Endodermal cell (in vitro differentiated cells): Measurements from ENCODE around the gene CCNQ. TPM values are rescaled to one million over a fixed set of nuclear protein-coding genes. Genes with fewer than 3 reads are reported as not detected.
A peak's percentile ranks its signal among the peaks of the same experiment; 100 is the strongest.

Experiments
- DNase-seq: peaks from one replicate; pipeline ENCODE4 v3.0.0-alpha.2; 2017
- H3K27ac ChIP-seq: 2 replicates; pipeline ENCODE4 v1.5.1; 2013; ENCODE audit warnings: mild to moderate bottlenecking, low read depth, low read length, moderate library complexity
- H3K27me3 ChIP-seq: 2 replicates; pipeline ENCODE4 v1.6.1; 2013; ENCODE audit warnings: mild to moderate bottlenecking, low read length, moderate library complexity; ENCODE audit not compliant: insufficient read depth, control insufficient read depth, poor library complexity, severe bottlenecking
- H3K36me3 ChIP-seq: 2 replicates; pipeline ENCODE4 v1.7.0; 2013; ENCODE audit warnings: mild to moderate bottlenecking, low read length, moderate library complexity; ENCODE audit not compliant: control insufficient read depth, insufficient read depth
- H3K4me1 ChIP-seq: one replicate; pipeline ENCODE4 v1.7.0; 2013; ENCODE audit warnings: low read length; ENCODE audit not compliant: control insufficient read depth, insufficient read depth
- H3K4me3 ChIP-seq: 2 replicates; pipeline ENCODE4 v1.5.1; 2013; ENCODE audit warnings: mild to moderate bottlenecking, low read length, moderate library complexity
- H3K9ac ChIP-seq: 2 replicates; pipeline ENCODE4 v1.6.1; 2013; ENCODE audit warnings: mild to moderate bottlenecking, low read length, moderate library complexity; ENCODE audit not compliant: poor library complexity, severe bottlenecking; ENCODE audit errors: extremely low read depth
- H3K9me3 ChIP-seq: 2 replicates; pipeline ENCODE4 v1.6.1; 2013; ENCODE audit warnings: mild to moderate bottlenecking, low read length, moderate library complexity; ENCODE audit not compliant: control insufficient read depth
- H3K27ac Mint-ChIP-seq: 2 replicates; pipeline ENCODE4 v1.8.0; 2020; ENCODE audit warnings: mixed read lengths
- H3K27me3 Mint-ChIP-seq: 2 replicates; pipeline ENCODE4 v1.8.0; 2021; ENCODE audit warnings: mild to moderate bottlenecking, mixed read lengths; ENCODE audit not compliant: insufficient read depth
- H3K36me3 Mint-ChIP-seq: 2 replicates; pipeline ENCODE4 v1.8.0; 2020; ENCODE audit warnings: low read depth, mixed read lengths
- H3K4me1 Mint-ChIP-seq: 2 replicates; pipeline ENCODE4 v1.8.0; 2020; ENCODE audit warnings: mixed read lengths
- H3K4me3 Mint-ChIP-seq: 2 replicates; pipeline ENCODE4 v1.8.0; 2020; ENCODE audit warnings: mild to moderate bottlenecking, moderate library complexity, mixed read lengths
- H3K9me3 Mint-ChIP-seq: 2 replicates; pipeline ENCODE4 v1.8.0; 2020; ENCODE audit warnings: mild to moderate bottlenecking, mixed read lengths
- WGBS, 2 experiments: methylation state at CpG; one replicate each; pipeline versions ENCODE4 v1.1.5 to v1.1.7; 2013; ENCODE audit warnings: missing lambda C conversion rate in 2 of 2, mixed read lengths in 1 of 2; ENCODE audit not compliant: insufficient coverage in 1 of 2, insufficient read length in 1 of 2; 5-methylcytosine and 5-hydroxymethylcytosine counted together
- total RNA-seq, 2 donors: library from RNA; stranded (reverse); fragmentation: NEBNext Ultra II Directional in 1 of 2; extraction: Animal tissue kit (Norgen Biotek cat#: 25700) in 1 of 2; gene quantifications; 2 replicates in 1 of 2; 3 replicates in 1 of 2; pipeline ENCODE4 v1.2.1, GENCODE V29; 2021
- TF ChIP-seq, protein P1 (sequence below): fragments of 200-600 bp; sonication (generic); conservative IDR thresholded peaks from 2 replicates; pipeline ENCODE4 v1.5.0; 2021; ENCODE audit warnings: antibody characterized with exemption, mild to moderate bottlenecking

The CCNQ gene
- total RNA-seq, 2 donors from 2014 or later, result 17.1 to 20.8 TPM

DNA sequence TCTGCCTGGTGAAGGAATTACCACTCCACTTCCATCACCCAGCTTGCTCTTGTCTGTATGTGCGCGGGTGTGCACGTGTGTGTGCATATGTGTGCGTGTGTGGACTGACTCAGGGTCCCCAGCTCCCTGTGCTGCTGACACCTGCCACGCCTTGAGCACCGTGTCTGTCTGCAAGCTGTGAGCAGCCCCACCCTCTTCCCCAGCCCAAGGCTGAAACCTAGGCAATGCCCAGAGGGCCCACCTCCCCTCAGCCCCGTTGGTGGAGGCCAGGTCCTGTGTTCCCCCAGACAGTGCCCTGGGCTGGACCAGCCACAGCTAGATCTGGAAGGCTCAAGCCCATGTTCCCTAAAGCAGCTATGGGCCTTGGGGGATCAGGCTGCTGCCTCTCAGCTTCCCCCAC, 2.0 kb upstream of the CCNQ start:
- peaks cover 73% of the 10 kb centered on the region for H3K9me3 Mint-ChIP-seq
- Histone ChIP-seq H3K27me3 (no peaks in the 10 kb centered on the region), H3K27ac (no peak overlapping the region), H3K36me3 (no peaks in the 10 kb centered on the region), H3K4me3 (no peak overlapping the region), H3K9ac (no peak overlapping the region), H3K9me3 (no peaks in the 10 kb centered on the region), H3K4me1 (no peaks in the 10 kb centered on the region)
- TF ChIP-seq, protein P1, sequence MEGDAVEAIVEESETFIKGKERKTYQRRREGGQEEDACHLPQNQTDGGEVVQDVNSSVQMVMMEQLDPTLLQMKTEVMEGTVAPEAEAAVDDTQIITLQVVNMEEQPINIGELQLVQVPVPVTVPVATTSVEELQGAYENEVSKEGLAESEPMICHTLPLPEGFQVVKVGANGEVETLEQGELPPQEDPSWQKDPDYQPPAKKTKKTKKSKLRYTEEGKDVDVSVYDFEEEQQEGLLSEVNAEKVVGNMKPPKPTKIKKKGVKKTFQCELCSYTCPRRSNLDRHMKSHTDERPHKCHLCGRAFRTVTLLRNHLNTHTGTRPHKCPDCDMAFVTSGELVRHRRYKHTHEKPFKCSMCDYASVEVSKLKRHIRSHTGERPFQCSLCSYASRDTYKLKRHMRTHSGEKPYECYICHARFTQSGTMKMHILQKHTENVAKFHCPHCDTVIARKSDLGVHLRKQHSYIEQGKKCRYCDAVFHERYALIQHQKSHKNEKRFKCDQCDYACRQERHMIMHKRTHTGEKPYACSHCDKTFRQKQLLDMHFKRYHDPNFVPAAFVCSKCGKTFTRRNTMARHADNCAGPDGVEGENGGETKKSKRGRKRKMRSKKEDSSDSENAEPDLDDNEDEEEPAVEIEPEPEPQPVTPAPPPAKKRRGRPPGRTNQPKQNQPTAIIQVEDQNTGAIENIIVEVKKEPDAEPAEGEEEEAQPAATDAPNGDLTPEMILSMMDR, result no peak
- no peaks in the 10 kb centered on the region for H3K4me1 Mint-ChIP-seq
- peaks cover under 1% of the 10 kb centered on the region for H3K36me3 Mint-ChIP-seq
- H3K27me3 Mint-ChIP-seq, result peaks cover 14% of the 10 kb centered on the region
- H3K4me3 Mint-ChIP-seq, result no peak overlapping the region
- no peak for DNase-seq
- H3K27ac Mint-ChIP-seq, result no peak overlapping the region
- 88% methylated on average over 7 of the region's 7 CpGs; no CpG with 5 or more reads in 1 of the 2 experiments for WGBS, 2 experiments

DNA sequence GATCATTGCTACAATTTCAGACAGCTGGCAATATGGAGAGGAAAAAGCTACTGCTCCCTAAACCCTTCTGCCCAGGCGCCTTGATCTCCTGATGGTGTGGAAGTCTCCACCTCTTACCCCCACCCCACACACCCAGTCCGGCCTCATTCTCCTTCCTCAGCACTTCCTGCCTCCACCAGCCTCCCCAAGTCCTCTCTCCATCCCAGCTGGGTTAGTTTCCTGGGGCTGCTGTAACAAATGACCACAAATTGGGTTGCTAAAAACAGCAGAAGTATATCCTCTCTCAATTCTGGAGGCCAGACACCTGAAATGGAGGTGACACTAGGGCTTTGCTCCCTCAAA, 1.1 kb upstream of the CCNQ start:
- H3K27me3 Mint-ChIP-seq, result peaks cover 8% of the 10 kb centered on the region
- WGBS, 2 experiments, result 30% methylated on average over 1 of the region's 2 CpGs; no CpG with 5 or more reads in 1 of the 2 experiments
- TF ChIP-seq, protein P1, result no peak
- H3K27ac ChIP-seq, result no peak overlapping the region
- peaks cover 5% of the 10 kb centered on the region for H3K36me3 Mint-ChIP-seq
- no peaks in the 10 kb centered on the region for H3K27me3 ChIP-seq
- DNase-seq, result no peak
- peak overlapping the region; percentile 66 for H3K9ac ChIP-seq
- H3K4me1 ChIP-seq, result no peaks in the 10 kb centered on the region
- H3K4me1 Mint-ChIP-seq, result no peaks in the 10 kb centered on the region
- peak overlapping the region; percentile 85 for H3K4me3 ChIP-seq
- H3K9me3 ChIP-seq, result no peaks in the 10 kb centered on the region
- H3K9me3 Mint-ChIP-seq, result peaks cover 73% of the 10 kb centered on the region
- H3K36me3 ChIP-seq, result no peaks in the 10 kb centered on the region
- H3K4me3 Mint-ChIP-seq, result peak overlapping the region; percentile 69
- H3K27ac Mint-ChIP-seq, result no peak overlapping the region

DNA sequence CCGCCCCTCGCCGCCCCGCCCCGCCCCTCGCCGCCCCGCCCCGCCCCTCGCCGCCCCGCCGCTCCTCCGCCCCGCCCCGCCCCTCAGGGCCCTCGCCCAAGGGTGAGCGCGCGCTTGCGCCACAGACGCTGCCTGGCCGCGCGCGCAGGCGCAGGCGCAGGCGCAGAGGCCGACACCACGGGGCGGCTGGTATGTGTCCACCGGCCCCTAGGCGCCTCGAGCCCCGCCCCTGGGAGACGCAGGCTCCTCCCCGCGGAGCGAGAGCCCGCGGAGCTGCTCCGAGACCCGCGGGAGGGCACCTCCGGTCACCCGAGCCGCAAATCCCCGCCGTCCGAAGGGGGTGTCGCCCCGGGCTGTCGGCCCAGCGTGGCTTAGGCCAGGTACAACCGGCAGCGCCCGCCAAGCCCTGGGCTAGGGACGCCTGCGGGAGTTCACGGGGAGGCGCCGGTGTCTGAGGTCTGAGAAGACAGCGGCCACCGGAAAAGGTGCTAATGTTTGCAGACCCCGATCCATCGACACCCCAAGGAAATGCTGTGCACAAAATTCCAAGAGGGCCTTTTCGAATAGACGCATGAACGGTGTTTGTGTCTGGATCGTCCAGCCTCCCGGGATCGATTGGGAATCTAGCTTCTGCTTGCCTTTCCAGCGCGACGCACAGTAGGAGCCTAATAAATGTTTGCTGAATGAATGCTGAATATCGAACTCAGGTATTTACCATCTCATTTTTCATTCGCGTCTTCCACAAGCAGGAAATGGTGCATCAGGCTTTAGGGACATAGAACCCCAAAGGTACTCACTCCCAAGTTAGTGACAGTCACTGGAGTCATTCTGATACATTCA, 473 bp upstream of the CCNQ start:
- H3K27me3 Mint-ChIP-seq, result peaks cover 5% of the 10 kb centered on the region
- peak; percentile 90 for DNase-seq
- 0% methylated on average over 63 of the region's 79 CpGs; no CpG with 5 or more reads in 1 of the 2 experiments for WGBS, 2 experiments
- Histone ChIP-seq H3K27me3 (no peaks in the 10 kb centered on the region), H3K27ac (no peak overlapping the region), H3K9me3 (no peaks in the 10 kb centered on the region), H3K4me1 (no peaks in the 10 kb centered on the region), H3K9ac (peak overlapping the region; percentile 66), H3K4me3 (peak overlapping the region; percentile 85), H3K36me3 (no peaks in the 10 kb centered on the region)
- H3K4me1 Mint-ChIP-seq, result no peaks in the 10 kb centered on the region
- peaks cover 74% of the 10 kb centered on the region for H3K9me3 Mint-ChIP-seq
- TF ChIP-seq, protein P1, result no peak
- H3K4me3 Mint-ChIP-seq, result peak overlapping the region; percentile 69
- no peak overlapping the region for H3K27ac Mint-ChIP-seq
- H3K36me3 Mint-ChIP-seq, result peaks cover 8% of the 10 kb centered on the region
